Activated naive CD8-positive, alpha-beta T cell treated with anti-CD3 and anti-CD28 coated beads for 36 hours (primary cell): Measurements from ENCODE around the gene METTL15. TPM values are rescaled to one million over a fixed set of nuclear protein-coding genes. Genes with fewer than 3 reads are reported as not detected.

Source experiments
- DNase-seq: peaks from one replicate; pipeline ENCODE4 v3.0.0; 2021
- H3K27ac Mint-ChIP-seq: one replicate; pipeline ENCODE4 v1.8.0; 2022; ENCODE audit warnings: mild to moderate bottlenecking, moderate library complexity, mixed read lengths
- H3K27me3 Mint-ChIP-seq: one replicate; pipeline ENCODE4 v1.8.0; 2022; ENCODE audit warnings: mild to moderate bottlenecking, mixed read lengths
- H3K36me3 Mint-ChIP-seq: one replicate; pipeline ENCODE4 v1.8.0; 2021; ENCODE audit warnings: mild to moderate bottlenecking, mixed read lengths
- H3K4me1 Mint-ChIP-seq: one replicate; pipeline ENCODE4 v1.8.0; 2021; ENCODE audit warnings: mixed read lengths
- H3K4me3 Mint-ChIP-seq: one replicate; pipeline ENCODE4 v1.8.0; 2022; ENCODE audit warnings: mild to moderate bottlenecking, moderate library complexity, mixed read lengths
- H3K9me3 Mint-ChIP-seq: one replicate; pipeline ENCODE4 v1.8.0; 2022; ENCODE audit warnings: mixed read lengths
- total RNA-seq, 2 experiments: library from RNA; stranded (reverse); gene quantifications; one replicate each; pipeline ENCODE4 v1.2.3, GENCODE V29; 2021

Gene METTL15
- total RNA-seq, 2 experiments from 2014 or later = 17.2 TPM

DNA sequence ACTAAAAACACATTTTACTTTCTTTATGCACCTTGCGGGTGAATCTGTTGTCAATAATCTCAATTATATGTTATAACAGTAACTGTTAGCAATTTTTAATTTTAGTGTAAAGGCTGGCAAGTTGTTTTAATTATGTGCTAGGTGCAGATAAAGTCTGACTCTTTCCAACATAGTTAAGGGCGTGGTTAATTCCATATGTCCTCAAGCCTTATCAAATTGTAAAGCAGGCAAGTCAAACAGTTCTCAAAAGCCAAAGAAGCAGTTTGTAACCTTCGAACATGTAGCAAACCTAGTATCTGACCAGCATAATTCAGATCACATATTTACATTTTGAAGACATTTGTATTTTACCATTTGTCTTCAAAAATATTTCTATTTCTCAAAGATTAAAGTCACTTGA, 29.2 kb downstream of the METTL15 start:
- Mint-ChIP-seq H3K9me3 (peaks cover 34% of the 10 kb centered on the region), H3K4me3 (no peak overlapping the region), H3K27me3 (no peaks in the 10 kb centered on the region), H3K27ac (no peak overlapping the region), H3K4me1 (no peaks in the 10 kb centered on the region), H3K36me3 (peaks cover 83% of the 10 kb centered on the region)
- no peak for DNase-seq

GRCh38 chr11:28137832-28138231, 29.6 kb downstream of the METTL15 start:
- H3K9me3 Mint-ChIP-seq = peaks cover 34% of the 10 kb centered on the region

DNA sequence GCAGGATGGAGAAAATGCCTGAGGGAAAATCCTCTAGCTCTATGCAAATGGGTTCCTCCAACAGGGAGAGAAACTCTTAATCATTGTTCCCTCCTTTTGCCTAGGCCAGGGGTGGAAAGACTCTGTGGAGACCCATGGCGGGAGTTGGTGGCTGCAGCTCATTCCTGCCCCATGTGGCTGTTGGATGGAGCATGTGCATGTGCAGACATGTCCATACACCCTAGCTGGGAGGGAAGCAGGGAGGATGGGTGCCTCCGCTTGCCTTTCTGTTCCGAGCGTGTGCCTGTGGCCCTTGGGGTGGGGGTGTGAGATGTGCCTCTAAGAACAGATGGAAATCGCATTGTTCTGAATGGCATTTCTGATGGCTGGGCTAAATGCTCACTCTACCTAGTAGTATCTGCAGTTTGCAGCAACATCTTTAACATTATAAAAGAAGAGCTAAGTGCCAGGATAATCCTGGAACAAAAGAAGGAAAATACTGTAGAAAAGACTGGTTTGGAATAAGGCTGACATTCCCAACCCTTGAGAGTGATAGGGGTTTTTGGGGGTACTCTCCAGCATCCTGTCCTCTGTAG, 31.7 kb downstream of the METTL15 start:
- peaks cover 32% of the 10 kb centered on the region for H3K9me3 Mint-ChIP-seq
- no peaks in the 10 kb centered on the region for H3K4me1 Mint-ChIP-seq
- peaks cover 61% of the 10 kb centered on the region for H3K36me3 Mint-ChIP-seq
- no peak overlapping the region for H3K4me3 Mint-ChIP-seq
- DNase-seq = no peak
- no peak overlapping the region for H3K27ac Mint-ChIP-seq
- no peaks in the 10 kb centered on the region for H3K27me3 Mint-ChIP-seq

More at GRCh38 chr11:28137832-28138231, 29.6 kb downstream of the METTL15 start:
- DNase-seq = no peak
- Mint-ChIP-seq H3K36me3 (peaks cover 82% of the 10 kb centered on the region), H3K4me1 (no peaks in the 10 kb centered on the region), H3K4me3 (no peak overlapping the region), H3K27me3 (no peaks in the 10 kb centered on the region), H3K27ac (no peak overlapping the region)

DNA sequence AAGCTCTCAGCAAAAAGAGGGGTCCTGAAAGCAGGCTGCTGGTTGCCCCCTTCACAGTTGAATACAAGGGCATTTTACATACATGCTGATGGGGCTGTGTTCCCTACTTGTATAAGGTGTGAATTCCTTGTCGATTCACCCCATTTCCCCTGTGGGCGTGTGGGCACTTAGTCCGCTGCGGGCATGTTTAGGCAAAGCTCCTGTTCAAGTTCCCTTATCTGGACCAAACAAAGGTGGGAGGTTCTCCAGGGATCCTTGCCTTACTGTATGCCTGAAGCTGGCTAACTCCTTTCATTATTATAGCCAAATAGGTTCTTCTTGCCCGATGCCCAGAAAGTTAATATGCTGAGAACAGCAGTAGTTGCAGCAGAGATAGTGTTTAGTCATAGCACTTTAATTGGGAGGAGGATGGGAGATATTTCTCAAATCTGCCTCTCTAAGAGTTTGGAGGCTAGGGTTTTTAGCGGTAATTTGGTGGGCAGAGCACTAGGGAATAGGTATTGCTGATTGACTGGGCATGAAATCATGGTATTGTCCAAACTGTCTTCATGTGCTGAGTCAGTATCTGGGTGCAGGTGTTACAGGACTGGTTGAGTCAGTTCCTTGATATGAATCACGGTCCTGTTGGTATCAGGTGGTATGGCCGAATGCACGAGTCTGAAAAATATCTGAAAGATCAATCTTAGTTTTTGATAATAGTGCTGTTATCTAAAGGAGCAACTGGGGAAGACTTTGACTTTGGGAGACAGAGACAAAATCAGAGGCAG, 32.7 kb downstream of the METTL15 start:
- Mint-ChIP-seq H3K9me3 (peaks cover 31% of the 10 kb centered on the region), H3K27ac (no peak overlapping the region), H3K27me3 (no peaks in the 10 kb centered on the region), H3K4me3 (no peak overlapping the region), H3K36me3 (peaks cover 54% of the 10 kb centered on the region), H3K4me1 (no peaks in the 10 kb centered on the region)
- DNase-seq = no peak

DNA sequence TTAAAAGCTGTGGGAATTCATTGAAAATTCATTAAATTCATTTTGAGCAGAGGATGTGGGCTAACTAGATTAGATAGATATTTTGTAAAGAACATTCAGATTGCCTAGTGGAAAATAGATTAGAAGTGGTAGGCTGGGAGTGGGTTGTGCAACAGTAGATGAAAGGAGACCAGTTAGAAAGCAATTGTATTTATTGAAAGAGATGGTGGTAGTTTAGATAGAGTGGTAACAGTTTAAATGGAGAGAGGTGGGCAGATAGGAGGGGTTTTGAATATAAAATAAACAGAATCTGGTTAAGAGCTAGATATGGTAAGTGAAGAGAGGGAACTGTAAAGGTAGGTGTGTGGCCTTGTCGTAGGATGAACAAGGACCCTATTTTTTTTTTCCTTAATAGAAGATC, 34.5 kb downstream of the METTL15 start:
- DNase-seq = no peak
- H3K36me3 Mint-ChIP-seq = peaks cover 38% of the 10 kb centered on the region

GRCh38 chr11:28144808-28145207, 36.6 kb downstream of the METTL15 start:
- no peaks in the 10 kb centered on the region for H3K27me3 Mint-ChIP-seq
- H3K36me3 Mint-ChIP-seq = peaks cover 27% of the 10 kb centered on the region
- H3K4me3 Mint-ChIP-seq = no peak overlapping the region
- no peak overlapping the region for H3K27ac Mint-ChIP-seq
- no peak for DNase-seq
- peaks cover 10% of the 10 kb centered on the region for H3K9me3 Mint-ChIP-seq
- peaks cover 3% of the 10 kb centered on the region for H3K4me1 Mint-ChIP-seq

More for the DNA sequence above, 34.5 kb downstream of the METTL15 start:
- Mint-ChIP-seq H3K4me3 (no peak overlapping the region), H3K27me3 (no peaks in the 10 kb centered on the region), H3K9me3 (peaks cover 20% of the 10 kb centered on the region), H3K27ac (no peak overlapping the region), H3K4me1 (peaks cover 3% of the 10 kb centered on the region)

DNA sequence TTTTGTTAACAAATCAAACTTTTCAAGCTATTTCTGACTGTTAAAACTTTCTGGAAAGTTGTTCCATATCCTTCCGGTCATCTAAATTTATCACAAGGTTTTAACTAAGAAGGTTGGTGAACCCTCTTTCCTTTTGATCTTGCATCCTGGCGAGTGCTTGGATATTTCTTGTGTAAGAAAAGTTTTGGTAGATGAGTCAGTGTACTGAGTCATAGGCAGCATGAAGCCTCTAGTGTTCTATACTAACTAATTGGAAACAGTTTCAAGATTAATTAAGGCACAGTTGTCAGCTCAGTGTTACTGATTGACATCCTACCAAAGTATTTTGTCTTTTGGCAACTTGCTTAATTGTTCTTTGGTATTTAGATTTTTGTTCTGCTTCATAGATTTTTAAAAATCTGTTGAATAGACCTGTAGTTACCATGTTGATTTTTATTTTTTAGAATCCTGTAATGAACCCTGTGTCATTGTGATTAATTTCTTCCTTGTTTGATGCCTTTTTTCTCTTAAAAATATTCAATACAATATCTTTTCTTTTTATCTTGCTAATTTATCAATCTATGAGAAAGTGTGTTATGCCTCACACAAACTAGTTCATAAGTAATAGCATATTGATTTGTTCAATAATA, 38.0 kb downstream of the METTL15 start:
- no peak for DNase-seq
- H3K9me3 Mint-ChIP-seq = no peaks in the 10 kb centered on the region
- no peak overlapping the region for H3K27ac Mint-ChIP-seq
- peaks cover 19% of the 10 kb centered on the region for H3K36me3 Mint-ChIP-seq
- H3K27me3 Mint-ChIP-seq = no peaks in the 10 kb centered on the region
- peaks cover 3% of the 10 kb centered on the region for H3K4me1 Mint-ChIP-seq
- H3K4me3 Mint-ChIP-seq = no peak overlapping the region

DNA sequence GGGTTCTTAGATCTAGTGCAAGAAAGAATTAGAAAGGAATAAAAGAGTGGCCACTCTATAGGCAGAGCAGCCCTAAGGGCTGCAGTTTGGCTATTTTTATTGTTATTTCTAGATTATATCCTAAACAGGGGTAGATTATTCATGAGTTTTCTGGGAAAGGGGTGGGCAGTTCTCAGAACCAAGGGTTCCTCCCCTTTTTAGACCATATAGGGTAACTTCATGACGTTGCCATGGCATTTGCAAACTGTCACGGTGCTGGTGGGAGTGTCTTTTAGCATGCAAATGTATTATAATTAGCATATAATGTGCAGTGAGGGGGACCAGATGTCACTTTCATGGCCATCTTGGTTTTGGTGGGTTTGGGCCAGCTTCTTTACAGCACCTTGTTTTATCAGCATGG, 44.6 kb downstream of the METTL15 start:
- Mint-ChIP-seq H3K36me3 (peaks cover 40% of the 10 kb centered on the region), H3K27me3 (no peaks in the 10 kb centered on the region), H3K27ac (no peak overlapping the region), H3K4me1 (no peaks in the 10 kb centered on the region), H3K9me3 (no peaks in the 10 kb centered on the region), H3K4me3 (no peak overlapping the region)
- no peak for DNase-seq

GRCh38 chr11:28153586-28153985, 45.4 kb downstream of the METTL15 start:
- no peaks in the 10 kb centered on the region for H3K4me1 Mint-ChIP-seq
- H3K27me3 Mint-ChIP-seq = no peaks in the 10 kb centered on the region
- no peak overlapping the region for H3K4me3 Mint-ChIP-seq
- no peaks in the 10 kb centered on the region for H3K9me3 Mint-ChIP-seq
- no peak overlapping the region for H3K27ac Mint-ChIP-seq
- peaks cover 42% of the 10 kb centered on the region for H3K36me3 Mint-ChIP-seq
- no peak for DNase-seq

DNA sequence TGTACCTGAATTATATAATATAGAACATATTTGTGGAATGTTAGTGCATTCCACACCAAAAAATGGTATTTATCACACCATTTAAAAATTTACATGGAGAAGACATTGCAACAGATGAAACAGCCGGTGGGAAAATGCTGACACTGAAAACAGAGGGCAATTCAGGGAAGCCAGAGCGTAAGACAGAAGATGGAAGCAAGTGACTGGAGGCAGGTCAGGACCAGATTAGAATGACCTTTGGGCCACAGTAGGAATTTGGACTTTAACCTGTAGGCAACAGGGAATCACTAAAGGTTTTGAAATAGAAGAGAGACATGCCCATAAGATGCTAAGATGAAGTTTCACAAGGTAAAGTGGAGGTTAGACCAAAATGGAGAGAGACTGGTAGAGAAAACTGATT, 60.5 kb downstream of the METTL15 start:
- no peak overlapping the region for H3K27ac Mint-ChIP-seq

DNA sequence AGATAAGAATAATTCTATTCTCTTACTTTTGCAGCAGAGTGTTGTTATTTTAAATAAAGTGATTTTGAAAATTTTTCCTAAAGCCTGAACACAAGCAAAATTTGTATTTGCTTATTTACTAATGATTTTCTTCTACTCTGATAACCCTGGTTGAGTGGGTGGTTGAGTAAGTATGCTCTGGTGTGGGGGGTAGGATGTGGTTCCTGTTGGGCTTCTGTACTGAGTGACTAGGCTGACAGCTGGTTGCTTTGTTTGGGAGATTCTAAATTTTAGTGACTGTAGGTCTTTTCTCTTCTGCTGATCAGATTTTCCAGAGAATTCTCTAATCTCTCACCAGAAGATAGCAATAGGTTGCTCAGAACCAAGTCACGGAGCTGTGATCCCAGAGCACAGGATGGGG, 61.6 kb downstream of the METTL15 start:
- H3K36me3 Mint-ChIP-seq = peaks cover 28% of the 10 kb centered on the region
- H3K4me3 Mint-ChIP-seq = no peak overlapping the region
- DNase-seq = no peak
- no peak overlapping the region for H3K27ac Mint-ChIP-seq
- H3K4me1 Mint-ChIP-seq = peaks cover 10% of the 10 kb centered on the region
- H3K27me3 Mint-ChIP-seq = no peaks in the 10 kb centered on the region
- peaks cover 3% of the 10 kb centered on the region for H3K9me3 Mint-ChIP-seq

More for the DNA sequence above, 60.5 kb downstream of the METTL15 start:
- Mint-ChIP-seq H3K36me3 (peaks cover 25% of the 10 kb centered on the region), H3K4me1 (peaks cover 8% of the 10 kb centered on the region), H3K4me3 (no peak overlapping the region), H3K27me3 (no peaks in the 10 kb centered on the region), H3K9me3 (peaks cover 1% of the 10 kb centered on the region)
- no peak for DNase-seq

- Mint-ChIP-seq H3K4me1 (peaks cover 10% of the 10 kb centered on the region), H3K4me3 (no peak overlapping the region), H3K27ac (no peak overlapping the region), H3K27me3 (no peaks in the 10 kb centered on the region), H3K36me3 (peaks cover 36% of the 10 kb centered on the region), H3K9me3 (peaks cover 3% of the 10 kb centered on the region)
- no peak for DNase-seq
These were observed 62.6 kb downstream of the METTL15 start for GRCh38 chr11:28170759-28171158.

DNA sequence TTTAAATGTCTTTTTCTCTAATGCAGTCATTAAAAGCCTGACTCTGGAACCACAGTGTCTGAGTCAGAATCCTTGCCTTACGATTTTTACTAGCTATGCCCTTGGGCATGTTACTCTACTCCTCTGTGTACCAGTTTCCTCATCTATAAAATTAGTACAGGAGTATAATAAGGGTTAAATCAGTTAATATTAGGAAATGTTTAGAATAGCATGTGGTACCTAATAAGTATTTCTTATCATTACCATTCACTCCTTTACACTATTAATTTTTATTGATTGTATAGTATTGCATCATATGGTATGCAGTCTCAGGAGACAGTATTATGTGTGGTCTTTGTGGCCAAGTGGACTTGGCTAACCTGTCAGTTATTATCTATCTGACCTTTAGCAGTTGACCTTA, 68.2 kb downstream of the METTL15 start:
- Mint-ChIP-seq H3K9me3 (peaks cover 3% of the 10 kb centered on the region), H3K27me3 (no peaks in the 10 kb centered on the region), H3K4me3 (no peak overlapping the region), H3K4me1 (peaks cover 4% of the 10 kb centered on the region), H3K27ac (no peak overlapping the region), H3K36me3 (peaks cover 36% of the 10 kb centered on the region)
- no peak for DNase-seq

DNA sequence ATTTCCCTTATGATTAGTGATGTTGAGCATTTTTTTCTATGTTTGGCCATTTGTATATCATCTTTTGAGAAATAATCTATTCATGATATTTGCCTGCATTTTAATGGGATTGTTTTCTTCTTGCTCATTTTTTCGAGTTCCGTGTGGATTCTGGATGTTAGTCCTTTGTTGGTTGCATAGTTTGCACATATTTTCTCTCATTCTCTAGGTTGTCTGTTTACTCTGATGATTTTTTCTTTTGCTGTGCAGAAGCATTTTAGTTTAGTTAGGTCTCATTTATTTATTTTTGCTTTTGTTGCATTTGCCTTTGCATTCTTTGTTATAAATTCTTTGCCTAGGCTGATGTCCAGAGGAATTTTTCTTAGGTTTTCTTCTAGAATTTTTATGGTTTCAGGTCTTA, 87.3 kb downstream of the METTL15 start:
- Mint-ChIP-seq H3K36me3 (peaks cover 45% of the 10 kb centered on the region), H3K27ac (no peak overlapping the region), H3K4me1 (peaks cover 3% of the 10 kb centered on the region), H3K4me3 (no peak overlapping the region), H3K27me3 (no peaks in the 10 kb centered on the region), H3K9me3 (peaks cover 14% of the 10 kb centered on the region)
- no peak for DNase-seq

DNA sequence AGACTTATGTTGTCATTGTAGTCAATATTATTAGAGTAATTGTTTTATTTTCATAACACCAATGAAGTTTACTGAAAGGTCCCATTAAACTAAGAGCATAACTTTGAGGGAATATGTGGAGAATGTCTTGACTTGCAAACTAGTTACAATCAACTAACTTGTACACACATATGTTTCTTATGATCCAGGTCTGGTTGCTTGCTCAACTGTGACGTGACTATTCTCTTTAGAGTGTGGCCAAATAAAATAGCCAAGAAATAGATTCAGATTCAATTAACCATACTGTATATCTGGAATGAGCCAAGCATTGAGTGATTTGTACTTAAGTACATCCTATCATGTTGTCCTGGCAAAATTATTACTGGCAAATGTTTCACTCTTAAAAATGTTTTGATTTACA, 101.7 kb downstream of the METTL15 start:
- no peak overlapping the region for H3K4me3 Mint-ChIP-seq
- H3K4me1 Mint-ChIP-seq = peaks cover 6% of the 10 kb centered on the region
- H3K36me3 Mint-ChIP-seq = peaks cover 46% of the 10 kb centered on the region
- no peak for DNase-seq
- H3K9me3 Mint-ChIP-seq = peaks cover 10% of the 10 kb centered on the region
- H3K27ac Mint-ChIP-seq = no peak overlapping the region
- no peaks in the 10 kb centered on the region for H3K27me3 Mint-ChIP-seq
